Liver (tissue), 9 donors: ENCODE measurements around the gene PARD3. TPM values are rescaled to one million over a fixed set of nuclear protein-coding genes. Genes with fewer than 3 reads are reported as not detected.
A peak's percentile ranks its signal among the peaks of the same experiment; 100 is the strongest.

ENCODE experiments used
- DNase-seq: peaks from one replicate; pipeline ENCODE4 v3.0.0-alpha.2; 2017; ENCODE audit warnings: low spot score
- H3K27ac ChIP-seq, 2 donors: one replicate each; pipeline ENCODE4 v1.7.0; 2013; ENCODE audit warnings: inconsistent platforms in 2 of 2, low read length in 2 of 2, control low read depth in 1 of 2, low read depth in 1 of 2, mild to moderate bottlenecking in 1 of 2
- H3K27me3 ChIP-seq, 4 donors: one replicate each; pipeline versions ENCODE4 v1.6.1 to v1.7.0; 2013; ENCODE audit warnings: low read length in 3 of 4, inconsistent platforms in 1 of 4, mild to moderate bottlenecking in 1 of 4, moderate library complexity in 1 of 4; ENCODE audit not compliant: control insufficient read depth in 4 of 4, insufficient read depth in 4 of 4
- H3K36me3 ChIP-seq, 4 donors: one replicate each; pipeline versions ENCODE4 v1.6.1 to v1.7.0; 2013; ENCODE audit warnings: low read length in 3 of 4, mild to moderate bottlenecking in 3 of 4, low read depth in 1 of 4, moderate library complexity in 1 of 4; ENCODE audit not compliant: control insufficient read depth in 4 of 4, insufficient read depth in 3 of 4
- H3K4me1 ChIP-seq, 4 donors: one replicate each; pipeline versions ENCODE4 v1.6.1 to v1.7.0; 2013; ENCODE audit warnings: low read length in 3 of 4, mild to moderate bottlenecking in 3 of 4, moderate library complexity in 1 of 4; ENCODE audit not compliant: control insufficient read depth in 4 of 4, insufficient read depth in 4 of 4
- H3K4me3 ChIP-seq, 3 donors: one replicate each; pipeline versions ENCODE4 v1.6.1 to v1.7.0; 2013; ENCODE audit warnings: low read length in 3 of 3, control low read depth in 1 of 3, low read depth in 1 of 3, mild to moderate bottlenecking in 1 of 3
- H3K9ac ChIP-seq, 2 donors: one replicate each; pipeline ENCODE4 v1.7.0; 2013; ENCODE audit warnings: low read length in 2 of 2, mild to moderate bottlenecking in 2 of 2, moderate library complexity in 2 of 2, control low read depth in 1 of 2, low read depth in 1 of 2
- H3K9me3 ChIP-seq, 4 donors: one replicate each; pipeline versions ENCODE4 v1.6.1 to v1.7.0; 2013; ENCODE audit warnings: low read length in 3 of 4; ENCODE audit not compliant: control insufficient read depth in 4 of 4
- ATF3 ChIP-seq: IDR thresholded peaks from 2 replicates; pipeline ENCODE4 v1.6.1; 2016; ENCODE audit warnings: antibody characterized with exemption
- EGR1 ChIP-seq, 2 donors: IDR thresholded peaks; 2 replicates each; pipeline ENCODE4 v1.6.1; 2016 to 2018; ENCODE audit warnings: antibody characterized with exemption in 2 of 2, low read depth in 2 of 2
- FOXA1 ChIP-seq: IDR thresholded peaks from 2 replicates; pipeline ENCODE4 v1.6.1; 2016; ENCODE audit warnings: antibody characterized with exemption
- GABPA ChIP-seq, 2 donors: IDR thresholded peaks in 1 of 2; conservative IDR thresholded peaks in 1 of 2; 2 replicates each; pipeline ENCODE4 v1.6.1; 2016; ENCODE audit warnings: antibody characterized with exemption in 2 of 2, mild to moderate bottlenecking in 1 of 2, moderate library complexity in 1 of 2
- HNF4A ChIP-seq, 2 donors: conservative IDR thresholded peaks; 2 replicates each; pipeline ENCODE4 v1.6.1; 2016; ENCODE audit warnings: antibody characterized with exemption in 2 of 2, mild to moderate bottlenecking in 2 of 2
- HNF4G ChIP-seq: IDR thresholded peaks from 2 replicates; pipeline ENCODE4 v1.6.1; 2016; ENCODE audit warnings: antibody characterized with exemption
- JUND ChIP-seq, 2 donors: IDR thresholded peaks; 2 replicates each; pipeline ENCODE4 v1.6.1; 2016; ENCODE audit warnings: antibody characterized with exemption in 2 of 2
- MAX ChIP-seq: IDR thresholded peaks from 2 replicates; pipeline ENCODE4 v1.6.1; 2016; ENCODE audit warnings: antibody characterized with exemption
- RAD21 ChIP-seq, 2 donors: IDR thresholded peaks; 2 replicates each; pipeline ENCODE4 v1.6.1; 2016; ENCODE audit warnings: antibody characterized with exemption in 2 of 2, mild to moderate bottlenecking in 2 of 2
- RXRA ChIP-seq, 2 donors: IDR thresholded peaks; 2 replicates each; pipeline ENCODE4 v1.6.1; 2017 to 2018; ENCODE audit warnings: antibody characterized with exemption in 2 of 2, mild to moderate bottlenecking in 1 of 2
- SP1 ChIP-seq: IDR thresholded peaks from 2 replicates; pipeline ENCODE4 v1.6.1; 2018; ENCODE audit warnings: antibody characterized with exemption, mild to moderate bottlenecking
- TAF1 ChIP-seq: conservative IDR thresholded peaks from 2 replicates; pipeline ENCODE4 v1.6.1; 2016; ENCODE audit warnings: antibody characterized with exemption, mild to moderate bottlenecking
- YY1 ChIP-seq: IDR thresholded peaks from 2 replicates; pipeline ENCODE4 v1.6.1; 2016; ENCODE audit warnings: antibody characterized with exemption, mild to moderate bottlenecking
- WGBS: extraction: QIAGEN DNeasy Blood & Tissue Kit; methylation state at CpG from one replicate; pipeline ENCODE4 v1.1.7; 2013; 5-methylcytosine and 5-hydroxymethylcytosine counted together
- polyA plus RNA-seq, 2 donors: library from polyadenylated mRNA; stranded (reverse) in 1 of 2; unstranded in 1 of 2; fragments of 200-250 nt in 1 of 2; fragments of >200 nt in 1 of 2; fragmentation: Nextera tagmentation in 1 of 2; extraction: Ambion mirVana in 1 of 2; gene quantifications; one replicate each; pipeline versions ENCODE4 v1.2.1 to v1.2.3, GENCODE V29; 2013 to 2015
- total RNA-seq, 2 donors: library from RNA; depleted of rRNA; stranded (reverse); fragments of >200 nt; gene quantifications; one replicate each; pipeline ENCODE4 v1.2.3, GENCODE V29; 2014
- TF ChIP-seq, protein P1 (sequence below): IDR thresholded peaks from 2 replicates; pipeline ENCODE4 v1.6.1; 2016; ENCODE audit warnings: antibody characterized with exemption, mild to moderate bottlenecking
- TF ChIP-seq, protein P2 (sequence below): fragments of 150-350 bp; IDR thresholded peaks from 2 replicates; pipeline ENCODE4 v1.5.1; 2017; ENCODE audit warnings: improper control_type of control experiment, low read depth, low read length; ENCODE audit not compliant: missing input control
- donor health status: healthy.
- donor health status: healthy.
- donor health status: healthy.
- donor health status: healthy.
- donor health status: healthy.

The PARD3 gene
- total and polyA plus RNA-seq, 4 donors: 12.3 to 43.8 (median 13.5) TPM

DNA sequence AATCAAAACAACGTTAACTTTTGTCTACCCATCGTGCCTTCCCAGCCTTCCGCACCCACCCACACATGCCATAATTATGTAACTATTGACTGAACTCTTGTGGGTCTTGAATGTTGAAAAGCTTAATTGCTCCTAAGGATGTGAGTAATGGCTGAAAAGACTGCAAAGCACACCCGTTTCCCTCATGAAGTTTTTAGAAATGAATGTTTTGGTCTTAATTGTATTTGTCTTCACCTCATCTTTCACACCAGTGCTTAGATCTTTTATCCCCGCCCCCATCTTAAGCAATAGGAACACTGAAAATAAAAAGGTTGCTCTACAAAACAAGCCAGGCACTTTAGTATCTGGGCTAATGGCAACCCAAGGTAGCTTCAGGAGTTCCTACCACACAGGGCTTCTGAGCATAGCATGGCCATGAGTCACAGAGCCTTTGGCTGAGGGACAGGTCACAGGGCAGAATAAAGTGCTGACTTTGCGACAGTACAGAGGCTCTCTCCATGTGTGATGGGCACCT lies 690.5 kb downstream of the PARD3 start:
- Histone ChIP-seq H3K4me3 (no peak overlapping the region), H3K9me3 (no peaks in the 10 kb centered on the region), H3K4me1 (peaks cover 5 to 33% (median 27%) of the 10 kb centered on the region in 4 donors), H3K27ac (no peak overlapping the region), H3K36me3 (peaks cover 0 to 3% (median 1%) of the 10 kb centered on the region in 4 donors), H3K9ac (no peak overlapping the region), H3K27me3 (no peaks in the 10 kb centered on the region)
- DNase-seq: no peak
- WGBS: 62% methylated on average over 6 of the region's 6 CpGs
- TF ChIP-seq YY1 (peak; percentile 56), ATF3 (peak; percentile 54), MAX (no peak), HNF4A (conservative IDR thresholded peaks at IDR 0.05) (peak; percentile 16 to 51), JUND (IDR thresholded peaks at IDR 0.05) (peak; percentile 92 to 94)
- TF ChIP-seq, protein P1, sequence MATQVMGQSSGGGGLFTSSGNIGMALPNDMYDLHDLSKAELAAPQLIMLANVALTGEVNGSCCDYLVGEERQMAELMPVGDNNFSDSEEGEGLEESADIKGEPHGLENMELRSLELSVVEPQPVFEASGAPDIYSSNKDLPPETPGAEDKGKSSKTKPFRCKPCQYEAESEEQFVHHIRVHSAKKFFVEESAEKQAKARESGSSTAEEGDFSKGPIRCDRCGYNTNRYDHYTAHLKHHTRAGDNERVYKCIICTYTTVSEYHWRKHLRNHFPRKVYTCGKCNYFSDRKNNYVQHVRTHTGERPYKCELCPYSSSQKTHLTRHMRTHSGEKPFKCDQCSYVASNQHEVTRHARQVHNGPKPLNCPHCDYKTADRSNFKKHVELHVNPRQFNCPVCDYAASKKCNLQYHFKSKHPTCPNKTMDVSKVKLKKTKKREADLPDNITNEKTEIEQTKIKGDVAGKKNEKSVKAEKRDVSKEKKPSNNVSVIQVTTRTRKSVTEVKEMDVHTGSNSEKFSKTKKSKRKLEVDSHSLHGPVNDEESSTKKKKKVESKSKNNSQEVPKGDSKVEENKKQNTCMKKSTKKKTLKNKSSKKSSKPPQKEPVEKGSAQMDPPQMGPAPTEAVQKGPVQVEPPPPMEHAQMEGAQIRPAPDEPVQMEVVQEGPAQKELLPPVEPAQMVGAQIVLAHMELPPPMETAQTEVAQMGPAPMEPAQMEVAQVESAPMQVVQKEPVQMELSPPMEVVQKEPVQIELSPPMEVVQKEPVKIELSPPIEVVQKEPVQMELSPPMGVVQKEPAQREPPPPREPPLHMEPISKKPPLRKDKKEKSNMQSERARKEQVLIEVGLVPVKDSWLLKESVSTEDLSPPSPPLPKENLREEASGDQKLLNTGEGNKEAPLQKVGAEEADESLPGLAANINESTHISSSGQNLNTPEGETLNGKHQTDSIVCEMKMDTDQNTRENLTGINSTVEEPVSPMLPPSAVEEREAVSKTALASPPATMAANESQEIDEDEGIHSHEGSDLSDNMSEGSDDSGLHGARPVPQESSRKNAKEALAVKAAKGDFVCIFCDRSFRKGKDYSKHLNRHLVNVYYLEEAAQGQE: no peak
- TF ChIP-seq, protein P2, sequence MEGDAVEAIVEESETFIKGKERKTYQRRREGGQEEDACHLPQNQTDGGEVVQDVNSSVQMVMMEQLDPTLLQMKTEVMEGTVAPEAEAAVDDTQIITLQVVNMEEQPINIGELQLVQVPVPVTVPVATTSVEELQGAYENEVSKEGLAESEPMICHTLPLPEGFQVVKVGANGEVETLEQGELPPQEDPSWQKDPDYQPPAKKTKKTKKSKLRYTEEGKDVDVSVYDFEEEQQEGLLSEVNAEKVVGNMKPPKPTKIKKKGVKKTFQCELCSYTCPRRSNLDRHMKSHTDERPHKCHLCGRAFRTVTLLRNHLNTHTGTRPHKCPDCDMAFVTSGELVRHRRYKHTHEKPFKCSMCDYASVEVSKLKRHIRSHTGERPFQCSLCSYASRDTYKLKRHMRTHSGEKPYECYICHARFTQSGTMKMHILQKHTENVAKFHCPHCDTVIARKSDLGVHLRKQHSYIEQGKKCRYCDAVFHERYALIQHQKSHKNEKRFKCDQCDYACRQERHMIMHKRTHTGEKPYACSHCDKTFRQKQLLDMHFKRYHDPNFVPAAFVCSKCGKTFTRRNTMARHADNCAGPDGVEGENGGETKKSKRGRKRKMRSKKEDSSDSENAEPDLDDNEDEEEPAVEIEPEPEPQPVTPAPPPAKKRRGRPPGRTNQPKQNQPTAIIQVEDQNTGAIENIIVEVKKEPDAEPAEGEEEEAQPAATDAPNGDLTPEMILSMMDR: no peak

GRCh38 chr10:34121781-34122622 lies 693.1 kb downstream of the PARD3 start:
- no peak for DNase-seq
- peaks cover 5 to 35% (median 28%) of the 10 kb centered on the region in 4 donors for H3K4me1 ChIP-seq
- H3K9me3 ChIP-seq: no peaks in the 10 kb centered on the region
- 37% methylated on average over 7 of the region's 7 CpGs for WGBS
- no peaks in the 10 kb centered on the region for H3K27me3 ChIP-seq
- no peak overlapping the region for H3K9ac ChIP-seq
- H3K36me3 ChIP-seq: peaks cover 0 to 3% (median 1%) of the 10 kb centered on the region in 4 donors
- no peak overlapping the region for H3K4me3 ChIP-seq
- H3K27ac ChIP-seq: peak overlapping the region; percentile 28 to 36
- TF ChIP-seq SP1 (no peak), MAX (no peak), GABPA (IDR thresholded peaks at IDR 0.05 in 1 of 2, conservative IDR thresholded peaks at IDR 0.05 in 1 of 2) (no peak), EGR1 (IDR thresholded peaks at IDR 0.05; ENCODE audit: low read depth in 2 of 2) (no peak), HNF4G (no peak), JUND (IDR thresholded peaks at IDR 0.05) (no peak), RXRA (IDR thresholded peaks at IDR 0.05) (no peak), YY1 (no peak), ATF3 (no peak), TAF1 (no peak), FOXA1 (no peak), RAD21 (IDR thresholded peaks at IDR 0.05) (no peak)
- TF ChIP-seq, protein P2: no peak
- TF ChIP-seq, protein P1: no peak
